ENCODE data around the gene STARD10. TPM values are rescaled to one million over a fixed set of nuclear protein-coding genes. Genes with fewer than 3 reads are reported as not detected.

The STARD10 gene
- total RNA-seq, 2 donors from 2014 or later = 32.2 to 33.3 TPM

- DNase-seq = no peak
- H3K4me1 ChIP-seq (ENCODE audit: control insufficient read depth, insufficient read depth, low read length) = peaks cover 15% of the 10 kb centered on the region
- Mint-ChIP-seq H3K9me3 (no peaks in the 10 kb centered on the region), H3K27me3 (ENCODE audit: insufficient read depth) (no peaks in the 10 kb centered on the region), H3K4me1 (peaks cover 64% of the 10 kb centered on the region), H3K36me3 (ENCODE audit: low read depth) (peaks cover 13% of the 10 kb centered on the region), H3K27ac (peak overlapping the region; percentile 78), H3K4me3 (no peak overlapping the region)
- no peak for TF ChIP-seq CTCF (conservative IDR thresholded peaks at IDR 0.05)
- 83 to 85% methylated on average over 5 to 10 of the region's 10 CpGs for WGBS, 2 experiments (ENCODE audit: insufficient coverage in 1 of 2, insufficient read length in 1 of 2)
- no peaks in the 10 kb centered on the region for H3K27me3 ChIP-seq (ENCODE audit: control insufficient read depth, insufficient read depth, low read length, poor library complexity, severe bottlenecking)
- H3K36me3 ChIP-seq (ENCODE audit: control insufficient read depth, insufficient read depth, low read length) = peaks cover 4% of the 10 kb centered on the region
- no peak overlapping the region for H3K27ac ChIP-seq (ENCODE audit: low read depth, low read length)
- H3K9me3 ChIP-seq (ENCODE audit: control insufficient read depth, low read length) = no peaks in the 10 kb centered on the region
- no peak overlapping the region for H3K9ac ChIP-seq (ENCODE audit: extremely low read depth, low read length, poor library complexity, severe bottlenecking)
- H3K4me3 ChIP-seq (ENCODE audit: low read length) = no peak overlapping the region
These were observed 54.4 kb downstream of the STARD10 start for GRCh38 chr11:72739240-72740059.

- 69 to 89% methylated on average over 2 to 11 of the region's 11 CpGs for WGBS, 2 experiments (ENCODE audit: insufficient coverage in 1 of 2, insufficient read length in 1 of 2)
- Histone ChIP-seq H3K36me3 (ENCODE audit: control insufficient read depth, insufficient read depth, low read length) (peaks cover 4% of the 10 kb centered on the region), H3K9me3 (ENCODE audit: control insufficient read depth, low read length) (no peaks in the 10 kb centered on the region), H3K27me3 (ENCODE audit: control insufficient read depth, insufficient read depth, low read length, poor library complexity, severe bottlenecking) (no peaks in the 10 kb centered on the region), H3K27ac (ENCODE audit: low read depth, low read length) (no peak overlapping the region), H3K4me3 (ENCODE audit: low read length) (no peak overlapping the region), H3K9ac (ENCODE audit: extremely low read depth, low read length, poor library complexity, severe bottlenecking) (no peak overlapping the region), H3K4me1 (ENCODE audit: control insufficient read depth, insufficient read depth, low read length) (peaks cover 15% of the 10 kb centered on the region)
- TF ChIP-seq CTCF (conservative IDR thresholded peaks at IDR 0.05) = no peak
- Mint-ChIP-seq H3K4me3 (no peak overlapping the region), H3K4me1 (peaks cover 55% of the 10 kb centered on the region), H3K9me3 (no peaks in the 10 kb centered on the region), H3K36me3 (ENCODE audit: low read depth) (peaks cover 10% of the 10 kb centered on the region), H3K27ac (peak overlapping the region; percentile 90), H3K27me3 (ENCODE audit: insufficient read depth) (no peaks in the 10 kb centered on the region)
- DNase-seq = peak; percentile 77
These were observed 55.4 kb downstream of the STARD10 start for GRCh38 chr11:72738199-72739141.

- Histone ChIP-seq H3K27me3 (ENCODE audit: control insufficient read depth, insufficient read depth, low read length, poor library complexity, severe bottlenecking) (no peaks in the 10 kb centered on the region), H3K36me3 (ENCODE audit: control insufficient read depth, insufficient read depth, low read length) (peaks cover 7% of the 10 kb centered on the region), H3K4me1 (ENCODE audit: control insufficient read depth, insufficient read depth, low read length) (peaks cover 15% of the 10 kb centered on the region), H3K27ac (ENCODE audit: low read depth, low read length) (no peak overlapping the region), H3K9me3 (ENCODE audit: control insufficient read depth, low read length) (no peaks in the 10 kb centered on the region), H3K4me3 (ENCODE audit: low read length) (no peak overlapping the region), H3K9ac (ENCODE audit: extremely low read depth, low read length, poor library complexity, severe bottlenecking) (no peak overlapping the region)
- H3K36me3 Mint-ChIP-seq (ENCODE audit: low read depth) = peaks cover 15% of the 10 kb centered on the region
- H3K4me1 Mint-ChIP-seq = peaks cover 50% of the 10 kb centered on the region
- H3K9me3 Mint-ChIP-seq = no peaks in the 10 kb centered on the region
- no peaks in the 10 kb centered on the region for H3K27me3 Mint-ChIP-seq (ENCODE audit: insufficient read depth)
- WGBS, 2 experiments (ENCODE audit: insufficient coverage in 1 of 2, insufficient read length in 1 of 2) = 91% methylated on average over 1 of the region's 1 CpG; no CpG with 5 or more reads in 1 of the 2 experiments
- H3K4me3 Mint-ChIP-seq = no peak overlapping the region
- DNase-seq = no peak
- peak overlapping the region; percentile 90 for H3K27ac Mint-ChIP-seq
- TF ChIP-seq CTCF (conservative IDR thresholded peaks at IDR 0.05) = no peak
These were observed 56.5 kb downstream of the STARD10 start for GRCh38 chr11:72737336-72737735.

Data from endodermal cell (in vitro differentiated cells).